Lung (tissue), 12 donors: ENCODE results near the gene HMCES. TPM values are rescaled to one million over a fixed set of nuclear protein-coding genes. Genes with fewer than 3 reads are reported as not detected.

ENCODE experiments used
- ATAC-seq: fragments of 200-7000 bp; cut with Tn5 transposase; one replicate; pipeline ENCODE4 v1.9.1; 2020; ENCODE audit warnings: moderate number of reproducible peaks; ENCODE audit not compliant: insufficient read depth, low FRiP score
- DNase-seq, 3 donors: peaks; one replicate each; pipeline ENCODE4 v3.0.0-alpha.2; 2013 to 2017
- H3K27ac ChIP-seq, 2 donors: one replicate each; pipeline ENCODE4 v1.5.1; 2013; ENCODE audit warnings: mild to moderate bottlenecking in 2 of 2, moderate library complexity in 2 of 2, control low read depth in 1 of 2, inconsistent platforms in 1 of 2, low read depth in 1 of 2, low read length in 1 of 2
- H3K27me3 ChIP-seq, 3 donors: one replicate each; pipeline ENCODE4 v1.5.1; 2013; ENCODE audit warnings: low read length in 2 of 3; ENCODE audit not compliant: control insufficient read depth in 3 of 3, insufficient read depth in 3 of 3
- H3K36me3 ChIP-seq, 4 donors: one replicate each; pipeline ENCODE4 v1.5.1; 2013; ENCODE audit warnings: low read length in 4 of 4, mild to moderate bottlenecking in 1 of 4, moderate library complexity in 1 of 4; ENCODE audit not compliant: control insufficient read depth in 4 of 4, insufficient read depth in 4 of 4
- H3K4me1 ChIP-seq, 5 donors: one replicate each; pipeline ENCODE4 v1.5.1; 2013; ENCODE audit warnings: low read length in 5 of 5, mild to moderate bottlenecking in 2 of 5, moderate library complexity in 1 of 5; ENCODE audit not compliant: control insufficient read depth in 5 of 5, insufficient read depth in 5 of 5
- H3K4me3 ChIP-seq: one replicate; pipeline ENCODE4 v1.5.1; 2013; ENCODE audit warnings: mild to moderate bottlenecking, control low read depth, moderate library complexity
- H3K9ac ChIP-seq, 2 donors: one replicate each; pipeline ENCODE4 v1.5.1; 2013; ENCODE audit warnings: low read length in 2 of 2, control low read depth in 1 of 2; ENCODE audit not compliant: insufficient read depth in 1 of 2
- H3K9me3 ChIP-seq, 4 donors: one replicate each; pipeline ENCODE4 v1.5.1; 2013; ENCODE audit warnings: low read length in 3 of 4, mild to moderate bottlenecking in 1 of 4, moderate library complexity in 1 of 4; ENCODE audit not compliant: control insufficient read depth in 4 of 4, insufficient read depth in 3 of 4
- WGBS, 2 donors: extraction: QIAGEN DNeasy Blood & Tissue Kit; methylation state at CpG; one replicate each; pipeline ENCODE4 v1.1.7; 2013; 5-methylcytosine and 5-hydroxymethylcytosine counted together
- polyA plus RNA-seq, 2 donors: library from polyadenylated mRNA; stranded (reverse); fragments of 200-250 nt; gene quantifications; one replicate each; pipeline ENCODE4 v1.2.1, GENCODE V29; 2013
- total RNA-seq, 2 donors: library from RNA; depleted of rRNA in 1 of 2; stranded (reverse); fragments of >200 nt in 1 of 2; gene quantifications; one replicate each; pipeline ENCODE4 v1.2.1, GENCODE V29; 2014 to 2021
- TF ChIP-seq, protein P1 (sequence below): IDR thresholded peaks from 2 replicates; pipeline ENCODE4 v1.5.1; 2012; ENCODE audit warnings: mild to moderate bottlenecking; ENCODE audit errors: control extremely low read depth, extremely low read depth
- donor health status: control.
- donor health status: control.
- donor health status: Bipolar disorder and iron deficiency.
- donor health status: healthy.
- donor health status: DM: yes; HTN: yes; CAD: no.

Gene HMCES
- total and polyA plus RNA-seq, 4 donors = 23.2 to 36.6 (median 34.6) TPM

GRCh38 chr3:129343643-129344360 lies 65.1 kb downstream of the HMCES start:
- no peaks in the 10 kb centered on the region for H3K27me3 ChIP-seq
- no peak for ATAC-seq
- TF ChIP-seq, protein P1, sequence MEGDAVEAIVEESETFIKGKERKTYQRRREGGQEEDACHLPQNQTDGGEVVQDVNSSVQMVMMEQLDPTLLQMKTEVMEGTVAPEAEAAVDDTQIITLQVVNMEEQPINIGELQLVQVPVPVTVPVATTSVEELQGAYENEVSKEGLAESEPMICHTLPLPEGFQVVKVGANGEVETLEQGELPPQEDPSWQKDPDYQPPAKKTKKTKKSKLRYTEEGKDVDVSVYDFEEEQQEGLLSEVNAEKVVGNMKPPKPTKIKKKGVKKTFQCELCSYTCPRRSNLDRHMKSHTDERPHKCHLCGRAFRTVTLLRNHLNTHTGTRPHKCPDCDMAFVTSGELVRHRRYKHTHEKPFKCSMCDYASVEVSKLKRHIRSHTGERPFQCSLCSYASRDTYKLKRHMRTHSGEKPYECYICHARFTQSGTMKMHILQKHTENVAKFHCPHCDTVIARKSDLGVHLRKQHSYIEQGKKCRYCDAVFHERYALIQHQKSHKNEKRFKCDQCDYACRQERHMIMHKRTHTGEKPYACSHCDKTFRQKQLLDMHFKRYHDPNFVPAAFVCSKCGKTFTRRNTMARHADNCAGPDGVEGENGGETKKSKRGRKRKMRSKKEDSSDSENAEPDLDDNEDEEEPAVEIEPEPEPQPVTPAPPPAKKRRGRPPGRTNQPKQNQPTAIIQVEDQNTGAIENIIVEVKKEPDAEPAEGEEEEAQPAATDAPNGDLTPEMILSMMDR = no peak
- no peak overlapping the region for H3K27ac ChIP-seq
- no peaks in the 10 kb centered on the region for H3K9me3 ChIP-seq
- H3K4me3 ChIP-seq = no peak overlapping the region
- H3K36me3 ChIP-seq = no peaks in the 10 kb centered on the region
- H3K9ac ChIP-seq = no peak overlapping the region
- DNase-seq = peak in 2 of 3 donors; percentile 38 to 41
- WGBS, 2 donors = 20 to 25% methylated on average over 35 to 39 of the region's 39 CpGs
- peaks cover 0 to 24% (median 18%) of the 10 kb centered on the region in 5 donors for H3K4me1 ChIP-seq

DNA sequence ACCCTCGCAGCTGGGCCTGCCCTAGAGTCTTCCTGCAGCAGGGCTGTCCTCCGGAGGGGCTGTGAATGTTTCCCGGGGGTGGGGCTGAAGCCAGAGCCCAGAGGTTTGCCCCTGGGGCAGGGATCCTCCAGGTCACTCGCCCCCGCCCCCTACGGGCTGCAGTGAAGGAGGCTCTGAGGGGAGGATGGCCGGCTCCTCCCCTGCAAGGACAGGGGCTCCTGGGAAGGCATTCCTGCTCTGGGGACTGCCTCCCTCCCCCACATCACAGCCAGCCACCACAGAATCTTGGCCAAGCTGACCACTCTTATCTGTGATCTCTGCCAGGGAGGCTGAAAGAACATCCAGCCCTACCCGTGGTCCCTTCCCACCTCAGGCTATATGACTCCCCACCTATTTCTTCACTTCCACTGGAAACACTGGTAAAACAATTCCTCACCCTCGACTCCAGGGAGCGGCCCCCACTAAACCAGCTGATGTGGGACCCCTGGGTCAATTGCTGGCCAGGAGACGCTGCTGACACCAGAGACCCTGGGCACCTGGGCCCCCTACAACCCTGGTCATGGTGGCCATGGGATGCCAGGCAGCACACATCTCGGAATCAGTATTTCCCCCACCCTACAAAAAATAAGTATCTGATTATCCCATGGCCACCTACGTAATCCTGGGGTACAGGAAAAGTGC lies 66.0 kb downstream of the HMCES start:
- Histone ChIP-seq H3K4me3 (no peak overlapping the region), H3K9ac (no peak overlapping the region), H3K27me3 (no peaks in the 10 kb centered on the region), H3K4me1 (peaks cover 0 to 24% (median 18%) of the 10 kb centered on the region in 5 donors), H3K9me3 (no peaks in the 10 kb centered on the region), H3K27ac (no peak overlapping the region), H3K36me3 (no peaks in the 10 kb centered on the region)
- TF ChIP-seq, protein P1 = no peak
- 53 to 57% methylated on average over 13 of the region's 13 CpGs for WGBS, 2 donors
- no peak for ATAC-seq
- DNase-seq = peak in 1 of 3 donors; percentile 22

GRCh38 chr3:129345281-129345680 lies 66.6 kb downstream of the HMCES start:
- H3K4me1 ChIP-seq = peaks cover 0 to 28% (median 18%) of the 10 kb centered on the region in 5 donors
- WGBS, 2 donors = 93 to 94% methylated on average over 7 of the region's 7 CpGs
- no peaks in the 10 kb centered on the region for H3K27me3 ChIP-seq
- H3K9me3 ChIP-seq = no peaks in the 10 kb centered on the region
- TF ChIP-seq, protein P1 = no peak
- no peak overlapping the region for H3K9ac ChIP-seq
- no peaks in the 10 kb centered on the region for H3K36me3 ChIP-seq
- no peak for DNase-seq
- no peak for ATAC-seq
- no peak overlapping the region for H3K27ac ChIP-seq
- H3K4me3 ChIP-seq = no peak overlapping the region
